ENCODE results near the gene PRX. TPM values are rescaled to one million over a fixed set of nuclear protein-coding genes. Genes with fewer than 3 reads are reported as not detected.
A peak's percentile ranks its signal among the peaks of the same experiment; 100 is the strongest.
"Not testable (repeated sequence)": the region's sequence is repeated elsewhere in the genome, so short reads cannot be mapped to it uniquely, and the experiment has no call there.

PRX gene
- total RNA-seq, 2 donors from 2014 or later = 0.82 to 1.3 TPM

GRCh38 chr19:40411958-40412499, 1.1 kb downstream of the PRX start:
- no peak for ATAC-seq (replicated peaks)
- H3K27ac Mint-ChIP-seq = no peak overlapping the region
- no peak overlapping the region for H3K4me3 Mint-ChIP-seq
- H3K4me1 Mint-ChIP-seq = peaks cover 4% of the 10 kb centered on the region
- no peaks in the 10 kb centered on the region for H3K27me3 Mint-ChIP-seq
- H3K9me3 Mint-ChIP-seq = no peaks in the 10 kb centered on the region
- H3K36me3 Mint-ChIP-seq (ENCODE audit: low read depth) = no peaks in the 10 kb centered on the region

GRCh38 chr19:40411125-40411842, 1.9 kb downstream of the PRX start:
- H3K4me3 Mint-ChIP-seq = no peak overlapping the region
- no peaks in the 10 kb centered on the region for H3K4me1 Mint-ChIP-seq
- no peak overlapping the region for H3K27ac Mint-ChIP-seq
- H3K9me3 Mint-ChIP-seq = no peaks in the 10 kb centered on the region
- no peaks in the 10 kb centered on the region for H3K27me3 Mint-ChIP-seq
- no peak for ATAC-seq (replicated peaks)
- H3K36me3 Mint-ChIP-seq (ENCODE audit: low read depth) = no peaks in the 10 kb centered on the region

DNA sequence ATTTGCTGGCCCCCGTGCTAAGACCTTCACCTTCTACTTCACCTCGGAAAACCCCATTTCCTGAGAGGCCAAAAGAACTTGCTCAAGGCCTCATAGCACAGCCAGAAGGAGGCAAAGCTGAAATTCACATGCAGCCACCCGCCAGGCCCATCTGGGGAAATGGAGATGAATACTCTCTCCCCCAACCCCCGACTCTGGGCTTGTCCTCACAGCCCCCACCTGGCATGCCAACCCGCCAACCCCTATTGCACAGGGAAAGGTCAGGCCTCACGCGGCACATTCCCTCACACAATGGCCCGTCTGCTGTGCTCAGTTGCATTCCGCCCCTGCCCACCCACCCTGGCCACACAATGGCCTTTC, 3.2 kb downstream of the PRX start:
- Mint-ChIP-seq H3K27ac (no peak overlapping the region), H3K4me3 (no peak overlapping the region), H3K27me3 (no peaks in the 10 kb centered on the region), H3K4me1 (no peaks in the 10 kb centered on the region), H3K36me3 (ENCODE audit: low read depth) (no peaks in the 10 kb centered on the region), H3K9me3 (no peaks in the 10 kb centered on the region)
- ATAC-seq (replicated peaks) = no peak

DNA sequence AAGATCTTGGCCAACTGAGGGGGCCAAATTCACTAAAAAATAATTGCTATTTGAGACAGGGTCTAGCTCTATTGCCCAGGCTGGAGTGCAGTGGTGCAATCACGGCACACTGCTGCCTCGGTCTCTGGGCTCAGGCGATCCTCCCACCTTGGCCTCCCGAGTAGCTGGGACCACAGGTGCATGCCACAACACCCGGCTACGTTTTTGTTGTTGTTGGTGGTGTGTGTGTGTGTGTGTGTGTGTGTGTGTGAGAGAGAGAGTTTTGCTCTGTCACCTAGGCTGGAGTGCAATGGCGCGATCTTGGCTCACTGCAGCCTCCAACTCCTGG, 4.6 kb downstream of the PRX start:
- H3K27ac Mint-ChIP-seq; H3K36me3 Mint-ChIP-seq (ENCODE audit: low read depth); H3K4me1 Mint-ChIP-seq; H3K9me3 Mint-ChIP-seq; H3K27me3 Mint-ChIP-seq; ATAC-seq (replicated peaks); H3K4me3 Mint-ChIP-seq: not testable (repeated sequence)

GRCh38 chr19:40407714-40408597, 5.2 kb downstream of the PRX start:
- Mint-ChIP-seq H3K9me3 (no peaks in the 10 kb centered on the region), H3K4me1 (peaks cover 8% of the 10 kb centered on the region), H3K27ac (no peak overlapping the region), H3K36me3 (ENCODE audit: low read depth) (no peaks in the 10 kb centered on the region), H3K4me3 (no peak overlapping the region), H3K27me3 (no peaks in the 10 kb centered on the region)
- no peak for ATAC-seq (replicated peaks)

DNA sequence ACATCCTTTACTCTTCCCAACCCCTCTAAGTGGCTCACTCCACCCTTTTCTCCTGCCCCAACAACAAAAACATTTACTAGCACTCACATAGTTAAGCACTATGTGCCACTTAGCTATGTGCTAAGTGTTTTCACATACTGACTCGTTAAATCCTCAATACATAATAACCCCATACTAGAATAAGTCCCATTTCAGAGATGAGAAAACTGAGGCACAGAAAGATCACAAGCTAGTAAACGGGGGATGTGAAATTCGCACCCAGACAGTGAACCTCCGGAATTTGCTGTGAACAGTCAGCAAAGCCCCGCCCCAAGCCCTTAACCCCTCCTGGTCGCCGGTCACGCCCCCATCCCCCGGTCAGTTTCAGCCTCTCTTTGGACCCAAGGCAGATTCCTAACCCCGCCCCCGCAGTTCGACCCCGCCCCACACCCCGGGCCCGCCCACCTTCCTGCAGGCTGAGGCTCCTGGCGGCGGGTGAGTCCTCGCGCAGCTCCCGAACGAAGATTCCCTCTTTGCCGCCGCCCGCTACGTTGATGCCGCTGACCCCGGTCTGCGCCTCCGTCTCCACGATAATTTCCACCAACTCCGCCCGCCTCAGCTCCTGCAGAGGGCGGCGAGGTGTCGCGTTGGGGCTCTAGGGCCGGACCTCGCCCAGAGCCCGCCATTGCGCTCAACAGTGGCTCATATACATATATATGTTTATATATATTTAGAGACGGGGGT, 9.8 kb downstream of the PRX start:
- peak; percentile 87 for ATAC-seq (replicated peaks)
- Mint-ChIP-seq H3K4me3 (peak overlapping the region; percentile 89), H3K27ac (peak overlapping the region; percentile 60), H3K36me3 (ENCODE audit: low read depth) (no peaks in the 10 kb centered on the region), H3K4me1 (peaks cover 17% of the 10 kb centered on the region), H3K27me3 (no peaks in the 10 kb centered on the region), H3K9me3 (no peaks in the 10 kb centered on the region)

DNA sequence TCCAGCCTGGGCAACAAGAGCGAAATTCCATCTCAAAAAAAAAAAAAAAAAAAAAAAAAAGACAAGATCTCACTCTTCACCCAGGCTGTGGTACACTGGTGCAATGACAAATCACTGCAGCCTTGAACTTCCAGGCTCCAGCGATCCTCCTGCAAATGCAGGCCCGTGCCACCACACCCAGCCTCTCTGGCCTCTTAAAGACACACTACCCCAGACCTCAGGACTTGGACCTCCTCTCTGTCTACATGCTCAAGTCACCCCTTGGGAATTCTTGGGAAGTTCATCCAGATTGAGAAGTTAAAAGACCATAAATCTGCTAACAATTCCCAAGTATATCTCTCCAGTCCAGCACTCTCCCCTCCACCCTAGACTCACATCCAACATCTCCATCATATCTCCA, 12.6 kb downstream of the PRX start:
- Mint-ChIP-seq H3K9me3 (no peaks in the 10 kb centered on the region), H3K4me1 (peaks cover 17% of the 10 kb centered on the region), H3K27me3 (no peaks in the 10 kb centered on the region), H3K27ac (no peak overlapping the region), H3K36me3 (ENCODE audit: low read depth) (no peaks in the 10 kb centered on the region), H3K4me3 (no peak overlapping the region)
- ATAC-seq (replicated peaks) = no peak

DNA sequence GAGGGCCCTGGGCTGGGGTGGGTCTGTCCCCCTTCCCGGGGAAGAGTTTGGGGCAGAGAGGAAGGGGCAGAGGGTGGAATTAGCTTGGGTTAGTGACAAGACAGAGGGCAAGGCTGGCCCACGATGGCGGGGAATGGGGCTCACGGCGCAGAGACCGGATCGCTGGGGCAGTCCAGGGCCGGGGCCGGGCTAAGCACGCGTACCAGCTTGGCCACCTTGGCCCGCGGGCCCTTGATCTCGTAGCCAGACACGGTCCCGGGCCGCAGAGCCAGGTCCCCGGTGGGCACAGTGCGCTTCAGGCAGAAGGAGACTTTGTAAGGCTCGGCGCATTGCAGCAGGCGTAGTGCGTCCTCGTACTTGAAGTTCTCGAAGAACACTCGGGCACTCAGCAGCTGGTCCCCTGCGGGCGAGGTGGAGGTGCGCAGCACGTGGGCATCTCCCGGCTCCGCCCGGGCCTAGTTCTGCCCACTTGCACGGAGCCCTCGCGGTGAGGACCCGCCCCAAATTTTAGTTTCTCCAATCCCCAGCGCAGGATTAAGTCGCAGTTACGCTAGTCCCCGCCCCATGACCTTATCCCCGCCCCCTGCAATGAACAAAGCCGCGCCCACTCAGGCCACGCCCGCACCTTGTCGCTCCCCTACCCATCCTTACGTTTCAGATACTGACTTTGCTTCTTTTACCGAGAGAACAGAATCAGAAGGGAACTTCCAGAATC, 14.6 kb downstream of the PRX start:
- Mint-ChIP-seq H3K27me3 (no peaks in the 10 kb centered on the region), H3K36me3 (ENCODE audit: low read depth) (no peaks in the 10 kb centered on the region), H3K4me3 (peak overlapping the region; percentile 22)

GRCh38 chr19:40397568-40397906, 15.6 kb downstream of the PRX start:
- no peak for ATAC-seq (replicated peaks)
- H3K27ac Mint-ChIP-seq = no peak overlapping the region
- no peaks in the 10 kb centered on the region for H3K27me3 Mint-ChIP-seq
- no peaks in the 10 kb centered on the region for H3K36me3 Mint-ChIP-seq (ENCODE audit: low read depth)
- peaks cover 9% of the 10 kb centered on the region for H3K4me1 Mint-ChIP-seq
- no peak overlapping the region for H3K4me3 Mint-ChIP-seq
- H3K9me3 Mint-ChIP-seq = no peaks in the 10 kb centered on the region

More for the DNA sequence above, 14.6 kb downstream of the PRX start:
- Mint-ChIP-seq H3K4me1 (peaks cover 15% of the 10 kb centered on the region), H3K27ac (peak overlapping the region; percentile 14), H3K9me3 (no peaks in the 10 kb centered on the region)
- peak; percentile 66 for ATAC-seq (replicated peaks)

- Mint-ChIP-seq H3K9me3 (no peaks in the 10 kb centered on the region), H3K36me3 (ENCODE audit: low read depth) (no peaks in the 10 kb centered on the region), H3K4me1 (peaks cover 12% of the 10 kb centered on the region), H3K27me3 (no peaks in the 10 kb centered on the region), H3K4me3 (no peak overlapping the region), H3K27ac (no peak overlapping the region)
- ATAC-seq (replicated peaks) = no peak
Measured at GRCh38 chr19:40396886-40397567, 16.2 kb downstream of the PRX start.

DNA sequence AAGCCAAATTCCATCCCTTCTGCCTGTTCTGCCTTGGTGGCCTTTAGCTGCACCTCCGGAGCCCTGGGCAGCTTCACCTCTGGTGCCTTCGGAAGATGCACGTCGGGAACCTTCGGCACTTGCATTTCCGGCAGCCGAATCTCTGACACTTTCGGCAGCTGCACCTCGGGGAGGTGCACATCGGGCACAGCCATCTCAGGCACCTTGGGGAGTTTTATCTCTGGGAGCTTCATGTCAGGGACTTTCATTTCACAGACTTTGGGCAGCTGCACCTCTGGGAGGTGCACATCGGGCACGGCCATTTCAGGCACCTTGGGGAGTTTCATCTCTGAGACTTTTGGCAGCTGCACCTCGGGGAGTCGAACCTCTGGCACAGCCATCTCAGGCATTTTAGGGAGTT, 17.2 kb downstream of the PRX start:
- no peaks in the 10 kb centered on the region for H3K9me3 Mint-ChIP-seq

GRCh38 chr19:40394816-40395210, 18.4 kb downstream of the PRX start:
- H3K27me3 Mint-ChIP-seq = no peaks in the 10 kb centered on the region
- H3K4me3 Mint-ChIP-seq = no peak overlapping the region
- H3K4me1 Mint-ChIP-seq = peaks cover 12% of the 10 kb centered on the region
- H3K9me3 Mint-ChIP-seq = no peaks in the 10 kb centered on the region
- ATAC-seq (replicated peaks) = no peak
- no peak overlapping the region for H3K27ac Mint-ChIP-seq
- no peaks in the 10 kb centered on the region for H3K36me3 Mint-ChIP-seq (ENCODE audit: low read depth)

More for the DNA sequence above, 17.2 kb downstream of the PRX start:
- peaks cover 12% of the 10 kb centered on the region for H3K4me1 Mint-ChIP-seq
- no peaks in the 10 kb centered on the region for H3K27me3 Mint-ChIP-seq
- H3K27ac Mint-ChIP-seq = no peak overlapping the region
- no peaks in the 10 kb centered on the region for H3K36me3 Mint-ChIP-seq (ENCODE audit: low read depth)
- ATAC-seq (replicated peaks) = no peak
- H3K4me3 Mint-ChIP-seq = no peak overlapping the region

GRCh38 chr19:40393894-40394815, 19.0 kb downstream of the PRX start:
- Mint-ChIP-seq H3K4me1 (peaks cover 9% of the 10 kb centered on the region), H3K36me3 (ENCODE audit: low read depth) (no peaks in the 10 kb centered on the region), H3K4me3 (no peak overlapping the region), H3K27ac (no peak overlapping the region), H3K27me3 (no peaks in the 10 kb centered on the region), H3K9me3 (no peaks in the 10 kb centered on the region)
- no peak for ATAC-seq (replicated peaks)
